ENCODE measurements around the gene IFIT5.
"Not testable (repeated sequence)": the region's sequence is repeated elsewhere in the genome, so short reads cannot be mapped to it uniquely, and the experiment has no call there.

IFIT5 gene

DNA sequence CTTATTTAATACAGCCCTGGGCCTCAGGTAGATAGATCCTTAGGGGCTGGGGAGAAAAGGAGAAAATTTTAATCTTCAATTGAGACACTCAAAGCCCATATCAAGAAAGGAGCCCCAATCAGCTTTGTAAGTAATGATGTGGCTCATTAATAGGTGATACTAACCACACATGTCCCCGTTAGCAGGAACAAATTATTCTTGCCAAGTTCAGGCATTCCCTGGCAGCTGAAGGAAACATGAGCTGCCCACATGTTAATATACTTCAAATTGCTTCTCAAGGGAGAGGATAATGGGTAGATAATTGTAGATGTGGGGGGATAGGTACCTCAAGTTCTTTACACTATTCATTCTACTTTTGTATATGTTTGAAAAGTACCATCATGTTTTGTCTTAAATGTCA lies 14.5 kb downstream of the IFIT5 start:
- DNase-seq (ENCODE audit: low spot score), result no peak

GRCh38 chr10:89431977-89432376 lies 17.6 kb downstream of the IFIT5 start:
- no peak for DNase-seq (ENCODE audit: low spot score)

GRCh38 chr10:89438525-89438924 lies 24.2 kb downstream of the IFIT5 start:
- no peak for DNase-seq (ENCODE audit: low spot score)

DNA sequence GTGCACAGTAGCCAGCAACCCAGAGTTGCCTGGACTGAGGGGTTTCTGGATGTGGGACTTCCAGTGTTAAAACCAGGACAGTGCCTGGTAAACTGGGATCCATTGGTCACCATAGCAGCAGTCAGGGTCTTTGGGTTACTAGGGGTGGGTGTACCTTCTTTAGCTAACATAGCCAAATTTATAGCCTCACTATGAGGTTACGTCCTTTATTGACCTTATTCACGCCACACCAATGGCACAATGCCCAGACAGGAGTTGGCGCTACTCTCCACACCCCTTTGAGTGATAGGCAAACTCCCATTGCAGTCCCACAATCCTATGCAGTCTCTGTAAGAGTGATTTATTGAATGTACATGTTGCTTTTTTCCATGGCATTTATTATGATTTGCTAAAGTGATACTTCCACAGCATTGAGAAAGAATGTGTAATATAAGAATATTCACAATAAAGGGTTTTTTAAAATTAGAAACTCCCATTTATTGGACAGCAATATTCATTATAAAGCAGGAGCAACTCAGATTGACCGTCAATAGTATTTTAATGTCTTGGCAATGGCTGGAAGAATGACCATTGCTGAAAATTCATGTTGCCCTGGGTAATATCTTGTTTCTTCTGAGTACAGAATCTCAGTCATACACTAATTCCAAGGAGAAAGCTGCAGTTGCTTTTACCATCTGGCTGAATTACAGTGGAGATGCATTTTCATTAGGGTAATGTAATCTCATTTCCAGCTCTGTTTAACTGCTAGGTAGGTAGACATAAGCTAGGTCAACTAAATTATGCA lies 26.1 kb downstream of the IFIT5 start:
- DNase-seq (ENCODE audit: low spot score), result no peak

- DNase-seq (ENCODE audit: low spot score), result no peak
Measured at GRCh38 chr10:89442289-89442688, 27.9 kb downstream of the IFIT5 start.

GRCh38 chr10:89444819-89445218 lies 30.5 kb downstream of the IFIT5 start:
- not testable (repeated sequence) for DNase-seq (ENCODE audit: low spot score)

- DNase-seq (ENCODE audit: low spot score), result no peak
Measured at GRCh38 chr10:89450901-89451300, 36.5 kb downstream of the IFIT5 start.

DNA sequence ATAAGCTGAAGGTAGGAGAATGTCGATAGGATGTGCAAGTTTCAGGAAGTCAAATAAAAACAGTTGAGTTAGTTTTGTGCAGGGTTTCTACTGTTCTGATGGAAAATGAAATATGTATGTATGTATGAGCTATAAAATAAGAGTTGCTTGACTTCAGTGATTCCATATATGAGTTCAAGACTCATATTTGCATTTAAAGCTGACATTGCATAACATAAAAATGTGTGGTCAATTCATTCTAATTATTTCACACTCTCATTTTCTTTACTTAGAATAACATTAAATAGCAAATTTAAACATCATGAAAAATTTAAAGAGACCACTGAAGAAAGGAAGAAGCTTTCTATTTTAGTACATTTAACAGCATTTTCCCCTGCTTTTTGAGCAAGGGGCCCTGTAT lies 37.8 kb downstream of the IFIT5 start:
- no peak for DNase-seq (ENCODE audit: low spot score)

GRCh38 chr10:89454561-89455347 lies 40.4 kb downstream of the IFIT5 start:
- DNase-seq (ENCODE audit: low spot score), result no peak

- DNase-seq (ENCODE audit: low spot score), result no peak
Measured at GRCh38 chr10:89458291-89458690, 43.9 kb downstream of the IFIT5 start.

DNA sequence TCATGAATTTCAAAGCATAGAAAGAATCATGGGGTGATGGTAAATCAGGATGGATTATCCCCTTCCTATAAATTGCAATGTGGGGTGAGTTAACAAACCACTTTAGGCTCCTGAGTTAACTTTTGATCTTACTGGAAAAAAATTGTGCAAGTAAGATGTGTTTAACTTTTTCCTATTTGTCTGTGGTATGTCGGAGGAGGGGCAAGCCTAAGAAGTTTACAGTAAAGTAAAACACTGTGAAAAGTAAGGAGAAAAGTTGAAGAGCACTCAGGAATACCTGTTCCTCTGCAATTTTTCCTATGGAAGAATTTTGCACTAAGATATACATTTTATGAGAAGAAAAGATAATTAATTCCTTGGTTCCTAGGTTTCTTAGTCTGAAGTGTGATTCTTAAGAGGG lies 44.4 kb downstream of the IFIT5 start:
- DNase-seq (ENCODE audit: low spot score), result no peak

DNA sequence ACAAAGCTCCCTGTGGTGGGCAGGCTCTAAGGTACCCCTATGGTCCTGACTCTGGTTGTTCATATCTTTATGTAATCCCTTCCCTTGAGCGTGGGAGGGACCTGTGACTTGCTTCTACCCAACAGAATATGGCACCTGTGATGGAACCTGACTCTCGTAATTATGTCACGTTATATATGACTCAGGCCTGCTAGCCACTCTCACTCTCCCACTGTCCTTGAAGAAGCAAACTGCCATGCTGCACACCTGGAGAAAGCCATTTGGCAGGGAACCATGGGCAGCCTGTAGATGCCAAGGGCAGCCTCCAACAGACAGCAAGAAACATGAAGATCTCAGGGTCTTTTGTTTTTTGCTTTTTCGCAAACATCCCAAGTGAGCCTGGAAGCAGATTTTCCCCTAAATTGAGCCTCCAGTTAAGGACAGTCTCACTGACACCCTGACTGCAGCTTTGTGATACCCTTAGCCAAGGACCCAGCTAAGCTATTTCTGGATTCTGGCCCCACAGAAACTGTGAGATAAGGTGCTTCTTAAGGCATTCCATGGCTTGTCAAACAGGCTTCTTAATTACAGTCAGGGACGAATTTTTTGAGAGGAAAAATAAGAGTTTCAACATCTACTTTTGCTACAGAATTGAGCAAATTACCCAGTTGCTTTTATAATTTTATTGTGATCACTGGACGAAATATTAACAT lies 49.6 kb downstream of the IFIT5 start:
- no peak for DNase-seq (ENCODE audit: low spot score)

DNA sequence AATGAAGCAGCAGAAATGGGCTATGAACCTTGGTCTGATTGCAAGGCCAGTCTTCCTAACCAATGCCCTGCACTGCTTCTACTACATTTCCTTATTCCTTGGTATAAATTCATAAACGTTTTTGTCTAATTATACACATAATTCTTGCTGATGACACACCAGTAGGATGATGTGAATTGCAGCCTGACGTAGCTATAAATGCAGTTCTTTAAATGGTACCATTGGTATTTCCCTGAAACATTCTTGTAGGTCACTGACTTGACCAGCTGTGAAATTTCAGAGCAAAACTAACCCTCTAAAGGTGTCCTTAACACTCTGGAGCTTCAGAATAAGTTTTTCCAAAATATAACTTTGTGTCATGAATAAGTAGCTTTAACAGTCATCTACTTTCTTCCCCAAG lies 50.8 kb downstream of the IFIT5 start:
- DNase-seq (ENCODE audit: low spot score), result no peak

DNA sequence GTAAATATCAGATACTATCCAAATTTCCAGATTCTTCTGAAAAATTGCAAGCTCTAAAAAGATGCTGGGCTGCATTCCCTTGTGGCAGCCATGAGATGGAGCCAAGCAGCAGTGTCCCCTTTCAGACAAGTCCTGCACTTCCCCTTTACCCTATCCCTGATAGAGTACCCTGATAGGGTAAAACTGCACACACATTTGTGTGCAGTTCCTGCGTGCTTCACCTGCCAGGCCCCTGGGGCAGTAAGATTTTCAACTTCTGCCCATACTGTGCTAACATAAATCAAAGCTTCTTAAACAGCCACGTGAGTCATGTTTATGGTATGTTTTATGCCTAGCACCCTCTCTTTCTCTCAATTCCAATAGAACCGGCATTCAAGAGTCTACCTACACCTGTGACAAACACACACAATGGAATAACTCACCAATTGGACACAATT lies 52.2 kb downstream of the IFIT5 start:
- DNase-seq (ENCODE audit: low spot score), result no peak

DNA sequence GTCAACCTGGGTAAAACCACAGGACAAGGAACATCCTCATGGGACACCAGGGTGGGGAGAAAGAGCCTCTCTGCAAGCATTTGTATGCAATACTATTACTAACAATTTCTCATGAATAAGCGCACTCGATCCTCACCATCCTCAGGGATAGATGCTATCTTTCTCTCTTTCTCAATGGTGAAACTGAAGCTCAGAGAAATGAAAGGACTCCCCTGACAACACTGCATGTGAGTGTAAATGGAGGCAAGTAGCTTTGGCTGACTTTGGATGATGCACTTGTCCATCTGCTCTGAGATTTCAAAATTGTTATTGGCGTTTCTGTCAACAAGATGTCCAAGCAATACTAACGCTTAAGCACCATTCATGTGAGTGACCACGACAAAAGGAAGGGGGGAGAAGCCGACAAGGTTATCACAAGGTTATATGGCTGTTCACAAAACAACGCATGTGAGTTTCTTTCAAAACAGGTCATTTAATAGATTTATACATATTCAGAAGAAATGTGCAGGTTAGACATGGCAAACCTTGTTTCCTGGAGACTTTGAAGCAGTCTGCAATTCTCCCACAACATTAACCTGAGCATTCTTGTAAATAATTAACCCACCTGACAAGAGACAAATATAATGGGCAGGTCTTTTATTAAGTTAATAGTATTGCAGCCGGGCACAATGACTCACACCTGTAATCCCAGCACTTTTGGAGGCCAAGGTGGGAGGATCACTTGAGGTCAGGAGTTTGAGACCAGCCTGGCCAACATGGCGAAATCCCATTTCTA lies 54.0 kb downstream of the IFIT5 start:
- no peak for DNase-seq (ENCODE audit: low spot score)

- DNase-seq (ENCODE audit: low spot score), result no peak
Measured at GRCh38 chr10:89469517-89469916, 55.1 kb downstream of the IFIT5 start.
